ENCODE measurements around the gene DLG2. TPM values are rescaled to one million over a fixed set of nuclear protein-coding genes. Genes with fewer than 3 reads are reported as not detected.

Gene DLG2
- total RNA-seq, 1 donor from 2014 or later: 7.2 TPM

DNA sequence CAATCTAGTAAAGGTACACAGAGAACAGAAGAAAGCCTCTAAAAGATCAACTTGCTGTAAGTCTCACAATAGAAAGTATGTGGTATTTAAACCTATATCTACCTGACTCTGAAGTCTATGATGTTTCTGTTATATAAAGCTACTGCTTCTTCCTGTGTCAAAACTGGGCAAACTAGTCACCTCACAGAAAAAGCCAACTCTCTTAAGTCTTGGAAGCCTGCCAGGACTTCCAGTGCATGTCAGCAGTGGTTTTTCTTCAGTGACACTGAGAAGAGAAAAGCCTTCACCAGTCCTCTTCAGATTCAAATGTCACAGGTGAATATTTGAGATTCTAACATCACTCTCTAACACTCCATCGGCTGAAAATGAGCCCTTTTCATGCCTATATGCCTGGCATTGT, 808.0 kb downstream of the DLG2 start:
- H3K27ac ChIP-seq: no peak overlapping the region
- H3K27me3 ChIP-seq (ENCODE audit: low read depth): no peaks in the 10 kb centered on the region
- no peak for ATAC-seq
- H3K4me3 ChIP-seq: no peak overlapping the region
- DNase-seq: no peak
- TF ChIP-seq, protein P1, sequence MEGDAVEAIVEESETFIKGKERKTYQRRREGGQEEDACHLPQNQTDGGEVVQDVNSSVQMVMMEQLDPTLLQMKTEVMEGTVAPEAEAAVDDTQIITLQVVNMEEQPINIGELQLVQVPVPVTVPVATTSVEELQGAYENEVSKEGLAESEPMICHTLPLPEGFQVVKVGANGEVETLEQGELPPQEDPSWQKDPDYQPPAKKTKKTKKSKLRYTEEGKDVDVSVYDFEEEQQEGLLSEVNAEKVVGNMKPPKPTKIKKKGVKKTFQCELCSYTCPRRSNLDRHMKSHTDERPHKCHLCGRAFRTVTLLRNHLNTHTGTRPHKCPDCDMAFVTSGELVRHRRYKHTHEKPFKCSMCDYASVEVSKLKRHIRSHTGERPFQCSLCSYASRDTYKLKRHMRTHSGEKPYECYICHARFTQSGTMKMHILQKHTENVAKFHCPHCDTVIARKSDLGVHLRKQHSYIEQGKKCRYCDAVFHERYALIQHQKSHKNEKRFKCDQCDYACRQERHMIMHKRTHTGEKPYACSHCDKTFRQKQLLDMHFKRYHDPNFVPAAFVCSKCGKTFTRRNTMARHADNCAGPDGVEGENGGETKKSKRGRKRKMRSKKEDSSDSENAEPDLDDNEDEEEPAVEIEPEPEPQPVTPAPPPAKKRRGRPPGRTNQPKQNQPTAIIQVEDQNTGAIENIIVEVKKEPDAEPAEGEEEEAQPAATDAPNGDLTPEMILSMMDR (IDR thresholded peaks at IDR 0.05): no peak
- H3K9me3 ChIP-seq: no peaks in the 10 kb centered on the region
- no peaks in the 10 kb centered on the region for H3K4me1 ChIP-seq
- H3K36me3 ChIP-seq: no peaks in the 10 kb centered on the region
- intact Hi-C loops (cut with DNase I): no loop called here

DNA sequence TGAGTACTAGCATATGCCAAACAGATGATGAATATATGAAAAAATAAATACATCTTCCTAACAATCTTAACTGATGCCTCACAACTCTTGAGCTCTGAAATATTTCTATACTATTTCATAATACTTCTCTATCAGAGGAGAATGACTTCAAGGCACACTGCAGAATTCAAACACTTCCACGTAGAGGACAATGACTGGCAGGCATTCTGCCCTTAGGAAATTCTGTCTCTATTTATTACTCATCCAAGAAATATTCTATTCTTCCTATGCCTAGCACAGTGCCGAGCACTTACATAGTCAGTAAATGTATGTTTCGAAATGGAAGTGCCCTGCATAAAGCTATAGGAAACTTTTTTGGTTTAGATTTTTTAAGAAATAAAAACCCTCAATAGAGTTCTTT, 809.1 kb downstream of the DLG2 start:
- DNase-seq (no peak), ATAC-seq (no peak)
- Histone ChIP-seq H3K27me3 (ENCODE audit: low read depth) (no peaks in the 10 kb centered on the region), H3K27ac (no peak overlapping the region), H3K9me3 (no peaks in the 10 kb centered on the region), H3K4me3 (no peak overlapping the region), H3K36me3 (no peaks in the 10 kb centered on the region), H3K4me1 (no peaks in the 10 kb centered on the region)
- TF ChIP-seq, protein P1 (IDR thresholded peaks at IDR 0.05): no peak
- intact Hi-C loops (cut with DNase I): no loop called here

DNA sequence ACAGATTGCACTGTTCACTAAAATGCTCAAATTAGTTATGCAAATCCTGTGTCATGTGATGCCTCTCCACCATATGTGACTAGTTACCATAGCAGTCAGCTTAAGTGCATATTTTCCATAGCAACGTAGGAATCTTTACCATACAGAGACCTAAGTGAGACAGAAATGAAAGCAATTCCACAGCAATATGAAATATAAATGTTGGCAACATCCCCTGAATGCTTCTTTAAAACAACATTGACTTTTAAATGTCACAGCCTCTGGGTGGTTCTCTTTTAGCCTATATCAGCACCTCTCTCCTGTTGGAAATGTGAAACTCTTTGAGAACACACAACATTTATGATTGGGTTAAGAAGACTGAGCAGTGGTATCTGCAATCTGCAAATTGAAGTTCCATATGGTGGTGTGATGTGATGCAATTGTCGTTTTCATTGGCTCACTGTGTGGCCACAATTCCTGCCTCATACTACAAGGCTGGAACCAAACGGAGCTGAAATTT, 814.6 kb downstream of the DLG2 start:
- TF ChIP-seq, protein P1 (IDR thresholded peaks at IDR 0.05): no peak
- H3K4me3 ChIP-seq: no peak overlapping the region
- no peak for ATAC-seq
- DNase-seq: no peak
- no peaks in the 10 kb centered on the region for H3K36me3 ChIP-seq
- intact Hi-C loops (cut with DNase I): no loop called here
- no peaks in the 10 kb centered on the region for H3K4me1 ChIP-seq
- H3K27ac ChIP-seq: no peak overlapping the region
- H3K27me3 ChIP-seq (ENCODE audit: low read depth): no peaks in the 10 kb centered on the region
- H3K9me3 ChIP-seq: no peaks in the 10 kb centered on the region

DNA sequence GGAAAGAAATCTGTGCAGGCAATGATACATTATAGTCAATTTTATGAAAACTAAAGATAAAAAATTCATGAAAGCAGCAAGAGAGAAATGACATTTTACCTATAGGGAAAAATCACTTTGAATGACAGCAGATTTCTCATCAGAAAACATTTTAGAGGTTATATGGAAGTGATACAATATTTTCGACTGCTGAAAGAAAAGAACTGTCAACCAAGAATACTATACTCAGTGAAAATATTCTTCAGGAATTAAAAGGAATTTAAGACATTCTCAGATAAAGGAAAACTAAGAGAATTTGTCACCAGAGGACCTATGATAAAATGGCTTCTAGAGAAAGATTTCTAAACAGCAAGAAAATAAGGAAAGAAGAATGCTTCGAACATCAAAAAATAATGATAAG, 820.8 kb downstream of the DLG2 start:
- TF ChIP-seq, protein P1 (IDR thresholded peaks at IDR 0.05): no peak
- no peak overlapping the region for H3K27ac ChIP-seq
- H3K4me1 ChIP-seq: no peaks in the 10 kb centered on the region
- intact Hi-C loops (cut with DNase I): no loop called here
- DNase-seq (no peak), ATAC-seq (no peak)
- peaks cover 15% of the 10 kb centered on the region for H3K9me3 ChIP-seq
- no peaks in the 10 kb centered on the region for H3K36me3 ChIP-seq
- no peak overlapping the region for H3K4me3 ChIP-seq
- H3K27me3 ChIP-seq (ENCODE audit: low read depth): no peaks in the 10 kb centered on the region

DNA sequence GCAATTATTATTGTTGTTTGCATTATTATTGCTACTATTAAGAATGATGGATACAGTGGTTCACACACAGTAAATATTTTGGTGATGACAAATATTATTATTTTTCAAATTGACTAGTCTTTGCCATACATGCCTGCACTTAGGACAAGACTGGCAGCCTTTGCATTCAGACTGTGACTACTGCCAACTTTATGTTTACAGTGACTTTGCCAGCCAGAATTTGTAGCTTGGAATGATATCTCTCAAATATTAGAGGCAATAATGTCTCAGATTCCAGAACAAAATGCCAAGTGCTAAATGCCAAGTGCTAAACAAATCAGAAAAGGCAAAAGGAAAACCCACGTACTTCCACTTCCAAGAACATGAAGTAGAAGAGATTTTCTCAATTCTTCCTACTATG, 823.1 kb downstream of the DLG2 start:
- DNase-seq (no peak), ATAC-seq (no peak)
- Histone ChIP-seq H3K9me3 (peaks cover 15% of the 10 kb centered on the region), H3K4me1 (no peaks in the 10 kb centered on the region), H3K27me3 (ENCODE audit: low read depth) (no peaks in the 10 kb centered on the region), H3K4me3 (no peak overlapping the region), H3K36me3 (no peaks in the 10 kb centered on the region), H3K27ac (no peak overlapping the region)
- TF ChIP-seq, protein P1 (IDR thresholded peaks at IDR 0.05): no peak
- intact Hi-C loops (cut with DNase I): no loop called here
